Panc1 (cell line): ENCODE data around the gene HMGA1. TPM values are rescaled to one million over a fixed set of nuclear protein-coding genes. Genes with fewer than 3 reads are reported as not detected.
A peak's percentile ranks its signal among the peaks of the same experiment; 100 is the strongest.

Experiments used
- ATAC-seq: fragments of 200-7000 bp; cut with Tn5 transposase; 2 replicates; pipeline ENCODE4 v1.9.1; 2020; ENCODE audit warnings: mild to moderate bottlenecking, moderate library complexity
- Bru-seq: library from RNA; stranded (reverse); fragments of 400-500 nt; gene quantifications from one replicate; lab custom pipeline; 2021; lab: Mats Ljungman, UMichigan
- BruChase-seq, 2 experiments: library from RNA; stranded (reverse); fragments of 400-500 nt; gene quantifications; one replicate each; lab custom pipeline; 2021; lab: Mats Ljungman, UMichigan
- BruUV-seq: library from RNA; stranded (reverse); fragments of 400-500 nt; replicated peaks from 2 replicates; lab custom pipeline; 2021; lab: Mats Ljungman, UMichigan
- CTCF ChIA-PET: fragments of 300-600 bp; sonication (Branson Sonifier 250); formaldehyde crosslinking; loops from one replicate; lab custom pipeline; 2022; ENCODE audit warnings: antibody characterized with exemption; lab: Charles Lee
- POLR2A ChIA-PET: fragments of 300-600 bp; sonication (Branson Sonifier 250); formaldehyde crosslinking; loops from one replicate; lab custom pipeline; 2022; ENCODE audit warnings: antibody characterized with exemption; lab: Charles Lee
- DNase-seq: peaks from one replicate; pipeline ENCODE4 v3.0.0-alpha.2; 2010; ENCODE audit warnings: low read depth, low spot score
- H3K27ac ChIP-seq: 2 replicates; pipeline ENCODE4 v1.5.1; 2011; ENCODE audit warnings: mild to moderate bottlenecking, low read length, inconsistent platforms
- H3K27me3 ChIP-seq: fragments of 200-500 bp; sonication (Bioruptor generic); 2 replicates; pipeline ENCODE4 v1.6.0; 2014; ENCODE audit warnings: low read length, inconsistent platforms; ENCODE audit not compliant: control insufficient read depth, insufficient read depth
- H3K36me3 ChIP-seq: fragments of 200-500 bp; sonication (Bioruptor generic); 2 replicates; pipeline ENCODE4 v1.5.1; 2014; ENCODE audit warnings: inconsistent platforms, mild to moderate bottlenecking, low read length, moderate library complexity; ENCODE audit not compliant: control insufficient read depth, insufficient read depth
- H3K4me1 ChIP-seq: 2 replicates; pipeline ENCODE4 v1.5.1; 2011; ENCODE audit warnings: inconsistent platforms, mild to moderate bottlenecking, low read length, moderate library complexity; ENCODE audit not compliant: control insufficient read depth, insufficient read depth
- H3K4me3 ChIP-seq, 2 experiments: 2 replicates each; pipeline ENCODE4 v1.5.1; 2011 to 2012; ENCODE audit warnings: low read depth in 2 of 2, low read length in 2 of 2, mild to moderate bottlenecking in 2 of 2, inconsistent platforms in 1 of 2, moderate library complexity in 1 of 2
- H3K9me3 ChIP-seq: fragments of 200-500 bp; sonication (Bioruptor generic); 2 replicates; pipeline ENCODE4 v1.5.1; 2014; ENCODE audit warnings: low read depth, mild to moderate bottlenecking, inconsistent platforms, low read length, moderate library complexity; ENCODE audit not compliant: control insufficient read depth, insufficient read depth
- POLR2AphosphoS5 ChIP-seq: IDR thresholded peaks from 2 replicates; pipeline ENCODE4 v1.6.1; 2012; ENCODE audit warnings: mild to moderate bottlenecking, low read depth, low read length, moderate library complexity
- REST ChIP-seq, 2 experiments: IDR thresholded peaks; 2 replicates each; pipeline ENCODE4 v1.6.1; 2011 to 2012; ENCODE audit warnings: low read depth in 2 of 2, control low read depth in 1 of 2, low read length in 1 of 2, mild to moderate bottlenecking in 1 of 2, moderate library complexity in 1 of 2; ENCODE audit not compliant: insufficient read depth in 1 of 2
- SIN3A ChIP-seq: IDR thresholded peaks from 2 replicates; pipeline ENCODE4 v1.6.1; 2012; ENCODE audit warnings: low read depth, mild to moderate bottlenecking, low read length, moderate library complexity, borderline replicate concordance; ENCODE audit not compliant: insufficient read depth
- TCF7L2 ChIP-seq: IDR thresholded peaks from 2 replicates; pipeline ENCODE4 v1.6.1; 2011; ENCODE audit warnings: mild to moderate bottlenecking, low read depth, low read length, inconsistent platforms
- in situ Hi-C: cut with HindIII; loops from 2 replicates; pipeline ENCODE4 v1.10.0; 2016; ENCODE audit warnings: low sequenced_read_pairs, low pct_unique_long_range_greater_than_20kb
- intact Hi-C: fragments of 100-400 bp; cut with micrococcal nuclease; formaldehyde crosslinking; loops from one replicate; pipeline ENCODE4 v1.10.0; 2022; ENCODE audit not compliant: unreplicated experiment
- long read RNA-seq: library from polyadenylated mRNA; unstranded; transcript quantifications from one replicate; pipeline ENCODE4 v2.0.0, GENCODE V29; 2021; ENCODE audit not compliant: unreplicated experiment
- polyA plus RNA-seq: library from polyadenylated mRNA; unstranded; fragments of >200 nt; gene quantifications from one replicate; pipeline ENCODE4 v1.2.1, GENCODE V29; 2012; ENCODE audit warnings: missing spikeins; ENCODE audit not compliant: insufficient read length
- total RNA-seq: library from RNA; stranded (reverse); gene quantifications from one replicate; pipeline ENCODE4 v1.2.1, GENCODE V29; 2021; ENCODE audit not compliant: unreplicated experiment
- TF ChIP-seq, protein P1 (sequence below): fragments of 450-650 bp; IDR thresholded peaks from 2 replicates; pipeline ENCODE4 v1.5.1; 2017; ENCODE audit warnings: mild to moderate bottlenecking

The HMGA1 gene, protein sequence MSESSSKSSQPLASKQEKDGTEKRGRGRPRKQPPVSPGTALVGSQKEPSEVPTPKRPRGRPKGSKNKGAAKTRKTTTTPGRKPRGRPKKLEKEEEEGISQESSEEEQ
- total RNA-seq, result 444 TPM
- polyA plus RNA-seq, result 488 TPM
- percentile 94 among the genes with signal in this experiment for Bru-seq, nascent RNA
- percentile 96 among the genes with signal in this experiment for BruChase-seq, experiment 1, labeled RNA remaining after a 2-hour chase
- BruChase-seq, experiment 2, labeled RNA remaining after a 6-hour chase, result percentile 98 among the genes with signal in this experiment
- long read RNA-seq, transcript HMGA1-201 (6 exons, 1,920 nt), result major isoform, 123 of 496 reads
- long read RNA-seq, transcript HMGA1-206 (5 exons, 716 nt), result minor isoform, 15 of 496 reads
- long read RNA-seq, transcript HMGA1-205 (5 exons, 2,159 nt), result minor isoform, 20 of 496 reads
- long read RNA-seq, transcript HMGA1-204 (6 exons, 1,887 nt), result minor isoform, 53 of 496 reads
- long read RNA-seq, partial matches to known transcripts, result 37 of 496 reads
- long read RNA-seq, other reads (novel, unspliced or antisense), result 246 of 496 reads

- H3K9me3 ChIP-seq, result no peaks in the 10 kb centered on the region
- H3K4me1 ChIP-seq, result peaks cover 42% of the 10 kb centered on the region
- no peak for TF ChIP-seq REST (IDR thresholded peaks at IDR 0.05; ENCODE audit: insufficient read depth in 1 of 2, low read depth in 2 of 2, low read length in 1 of 2)
- TF ChIP-seq TCF7L2, result no peak
- peak; percentile 79 for TF ChIP-seq POLR2AphosphoS5
- POLR2A ChIA-PET, result interaction anchor here (0.5 to 0.7 kb wide), 9 partner anchors 9 to 666 kb away, joined by 3 to 10 read pairs (median 6); no protein-coding TSS in a partner anchor
- no peaks in the 10 kb centered on the region; the same call in 1 of the 2 replicates for H3K36me3 ChIP-seq
- no peak for DNase-seq
- CTCF ChIA-PET, result interaction anchor here (0.5 to 0.9 kb wide), 7 partner anchors 14 to 521 kb away, joined by 3 to 7 read pairs (median 3); partner anchors contain the start of gene SNRPC
- no peaks in the 10 kb centered on the region for H3K27me3 ChIP-seq
- intact Hi-C loops, result no loop called here
- H3K27ac ChIP-seq, result peak within 1 kb of the TSS; percentile 90
- peak within 1 kb of the TSS; percentile 73 to 78 for H3K4me3 ChIP-seq
- in situ Hi-C loops, result no loop called here
- peak; percentile 78 for ATAC-seq
- no TSS peak for BruUV-seq
These were observed at the start of gene HMGA1 for GRCh38 chr6:34236443-34237315. TSS of gene HMGA1 (plus strand) at chr6:34236873. CDS start at chr6:34240781, 3,908 bp downstream.

- Histone ChIP-seq H3K4me3 (no peak overlapping the region), H3K27ac (no peak overlapping the region), H3K4me1 (no peaks in the 10 kb centered on the region), H3K9me3 (no peaks in the 10 kb centered on the region), H3K27me3 (no peaks in the 10 kb centered on the region), H3K36me3 (no peaks in the 10 kb centered on the region)
- BruUV-seq, result no TSS peak
- intact Hi-C loops, result no loop called here
- TF ChIP-seq SIN3A (no peak), POLR2AphosphoS5 (no peak), REST (IDR thresholded peaks at IDR 0.05; ENCODE audit: insufficient read depth in 1 of 2, low read depth in 2 of 2, low read length in 1 of 2) (no peak), TCF7L2 (no peak)
- TF ChIP-seq, protein P1, sequence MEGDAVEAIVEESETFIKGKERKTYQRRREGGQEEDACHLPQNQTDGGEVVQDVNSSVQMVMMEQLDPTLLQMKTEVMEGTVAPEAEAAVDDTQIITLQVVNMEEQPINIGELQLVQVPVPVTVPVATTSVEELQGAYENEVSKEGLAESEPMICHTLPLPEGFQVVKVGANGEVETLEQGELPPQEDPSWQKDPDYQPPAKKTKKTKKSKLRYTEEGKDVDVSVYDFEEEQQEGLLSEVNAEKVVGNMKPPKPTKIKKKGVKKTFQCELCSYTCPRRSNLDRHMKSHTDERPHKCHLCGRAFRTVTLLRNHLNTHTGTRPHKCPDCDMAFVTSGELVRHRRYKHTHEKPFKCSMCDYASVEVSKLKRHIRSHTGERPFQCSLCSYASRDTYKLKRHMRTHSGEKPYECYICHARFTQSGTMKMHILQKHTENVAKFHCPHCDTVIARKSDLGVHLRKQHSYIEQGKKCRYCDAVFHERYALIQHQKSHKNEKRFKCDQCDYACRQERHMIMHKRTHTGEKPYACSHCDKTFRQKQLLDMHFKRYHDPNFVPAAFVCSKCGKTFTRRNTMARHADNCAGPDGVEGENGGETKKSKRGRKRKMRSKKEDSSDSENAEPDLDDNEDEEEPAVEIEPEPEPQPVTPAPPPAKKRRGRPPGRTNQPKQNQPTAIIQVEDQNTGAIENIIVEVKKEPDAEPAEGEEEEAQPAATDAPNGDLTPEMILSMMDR, result no peak
- POLR2A ChIA-PET, result no interaction called here
- in situ Hi-C loops, result no loop called here
- CTCF ChIA-PET, result interaction anchor here (0.5 to 1.4 kb wide), 2 partner anchors 26 to 103 kb away, joined by 3 to 4 read pairs; no protein-coding TSS in a partner anchor
- ATAC-seq, result no peak
- no peak for DNase-seq
These were observed 46.7 kb upstream of the HMGA1 start for GRCh38 chr6:34189806-34190503.
